NOMO-1 treated with dmso at 0.1 percent for 144 hours (cell line): ENCODE data around the gene CSNK1E.
"Not testable (repeated sequence)": the region's sequence is repeated elsewhere in the genome, so short reads cannot be mapped to it uniquely, and the experiment has no call there.

Source experiments
- DNase-seq: peaks from one replicate; lab custom pipeline; 2025; ENCODE audit not compliant: unreplicated experiment; lab: John Stamatoyannopoulos, UW

The CSNK1E gene

DNA sequence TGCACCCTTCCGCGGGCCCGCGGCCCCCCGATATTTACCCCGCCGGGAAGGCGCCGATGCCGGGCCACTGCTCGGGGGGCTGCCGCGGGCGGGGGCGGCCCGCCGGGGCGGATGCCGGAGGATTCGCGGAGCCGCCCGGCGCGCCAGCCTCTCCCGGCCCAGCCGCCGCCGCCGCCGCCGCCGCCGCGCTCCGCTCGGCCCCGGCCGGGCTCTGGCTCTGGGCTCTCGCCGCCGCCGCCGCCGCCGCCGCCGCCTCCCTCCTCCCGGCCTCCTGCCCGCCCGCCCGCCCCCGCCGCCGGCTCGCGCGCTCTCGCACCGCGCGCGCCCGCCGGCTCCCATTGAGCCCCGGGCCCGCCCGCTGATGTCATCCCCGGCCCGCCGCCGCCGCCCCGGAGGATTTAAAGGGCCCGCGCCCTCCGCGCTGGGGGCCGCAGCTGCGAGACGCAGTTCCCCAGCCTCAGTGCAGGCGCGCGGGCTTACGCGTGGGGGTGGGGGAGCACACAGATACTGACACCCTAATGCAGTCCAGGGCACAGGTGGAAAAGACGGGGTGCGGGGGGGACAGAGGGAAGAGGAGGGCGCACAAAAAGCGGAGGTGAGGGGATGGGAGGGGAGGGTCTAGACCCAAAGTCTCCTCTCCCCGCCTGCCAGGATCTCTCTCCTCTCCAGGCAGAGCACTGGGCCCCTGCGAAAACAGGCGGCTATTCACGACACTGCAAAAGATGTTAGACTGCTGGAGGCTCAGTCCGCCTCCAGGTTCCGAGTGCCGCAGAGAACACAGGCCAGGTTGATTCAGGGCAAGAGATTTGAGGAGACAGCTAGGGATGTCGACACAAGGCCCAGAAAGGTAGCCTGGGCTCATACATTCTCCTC, at the start of gene CSNK1E:
CSNK1E (minus strand) TSS at position 312 of the 873 bp plus-strand sequence. CDS start 3,276 bp downstream, outside the sequence.
- peak; percentile 39 for DNase-seq

DNA sequence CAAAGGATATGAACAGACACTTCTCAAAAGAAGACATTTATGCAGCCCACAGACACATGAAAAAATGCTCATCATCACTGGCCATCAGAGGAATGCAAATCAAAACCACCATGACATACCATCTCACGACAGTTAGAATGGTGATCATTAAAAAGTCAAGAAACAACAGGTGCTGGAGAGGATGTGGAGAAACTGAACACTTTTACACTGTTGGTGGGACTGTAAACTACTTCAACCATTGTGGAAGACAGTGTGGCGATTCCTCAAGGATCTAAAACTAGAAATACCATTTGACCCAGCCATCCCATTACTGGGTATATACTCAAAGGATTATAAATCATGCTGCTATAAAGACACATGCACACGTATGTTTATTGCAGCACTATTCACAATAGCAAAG, 48.6 kb upstream of the CSNK1E start:
- DNase-seq: not testable (repeated sequence)

DNA sequence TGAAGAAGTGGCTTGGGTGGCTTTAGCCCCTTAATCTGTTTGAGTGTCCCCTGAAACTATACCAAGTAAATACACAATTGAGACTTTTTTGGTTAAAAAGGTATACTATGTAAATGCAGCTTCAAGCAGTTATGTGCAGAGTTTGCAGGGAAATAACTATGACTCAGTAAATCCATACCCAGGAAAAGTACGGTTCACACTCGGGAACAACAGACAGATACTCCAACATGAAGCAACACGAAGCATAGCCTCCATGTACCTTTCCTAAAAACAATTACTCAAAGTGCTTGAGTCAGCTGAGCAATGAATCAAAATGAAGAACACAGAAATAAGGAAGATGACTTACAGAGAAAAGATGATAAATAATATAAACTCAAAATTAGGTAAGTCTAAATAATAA, 47.9 kb upstream of the CSNK1E start:
- DNase-seq: not testable (repeated sequence)

DNA sequence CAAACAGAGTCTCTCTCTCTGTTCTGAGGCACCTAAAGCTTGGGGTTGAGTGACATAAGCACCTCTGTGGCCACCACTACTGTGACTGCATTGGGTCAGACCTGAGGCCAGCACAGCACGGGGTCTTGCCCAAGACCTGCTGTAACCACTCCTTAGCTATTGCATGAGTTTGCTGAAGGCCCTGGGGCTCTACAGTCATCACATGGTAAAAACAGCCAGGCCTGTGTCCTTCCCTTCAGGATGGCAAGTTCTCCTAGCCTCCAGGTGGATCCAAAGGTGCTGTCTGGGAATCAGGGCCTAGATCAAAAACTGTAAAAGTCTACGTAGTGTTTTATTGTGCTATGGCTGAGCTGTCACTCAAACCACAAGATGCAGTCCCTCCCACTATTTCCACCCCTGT, 43.3 kb upstream of the CSNK1E start:
- not testable (repeated sequence) for DNase-seq

DNA sequence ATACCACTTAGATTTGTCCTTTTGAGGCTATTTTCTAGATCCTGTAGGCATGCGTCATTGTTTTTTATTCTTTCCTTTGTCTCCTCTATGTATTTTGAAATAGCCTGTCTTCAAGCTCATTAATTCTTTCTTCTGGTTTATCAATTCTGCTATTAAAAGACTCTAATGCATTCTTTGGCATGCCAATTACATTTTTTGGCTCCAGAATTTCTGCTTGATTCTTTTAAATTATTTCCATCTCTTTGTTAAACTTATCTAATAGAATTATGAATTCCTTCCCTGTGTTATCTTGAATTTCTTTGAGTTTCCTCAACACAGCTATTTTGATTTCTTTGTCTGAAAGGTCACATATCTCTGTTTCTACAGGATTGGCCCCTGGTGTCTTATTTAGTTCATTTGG, 42.6 kb upstream of the CSNK1E start:
- not testable (repeated sequence) for DNase-seq

DNA sequence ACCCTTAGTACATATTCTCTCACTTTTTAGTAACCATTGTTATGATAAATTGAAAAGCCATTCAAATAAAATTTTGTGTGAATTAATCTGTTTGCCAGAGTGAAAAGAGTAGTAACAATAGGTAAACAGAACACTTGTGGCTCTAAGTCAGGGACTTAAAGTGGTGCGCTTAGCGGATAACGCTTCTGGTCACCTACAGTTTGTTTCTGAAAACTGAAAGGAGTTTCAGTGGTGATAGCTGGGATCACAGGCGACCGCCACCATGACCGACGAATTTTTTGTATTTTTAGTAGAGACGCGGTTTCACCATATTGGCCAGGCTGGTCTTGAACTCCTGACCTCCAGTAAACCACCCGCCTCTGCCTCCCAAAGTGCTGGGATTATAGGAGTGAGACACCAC, 40.7 kb upstream of the CSNK1E start:
- not testable (repeated sequence) for DNase-seq

DNA sequence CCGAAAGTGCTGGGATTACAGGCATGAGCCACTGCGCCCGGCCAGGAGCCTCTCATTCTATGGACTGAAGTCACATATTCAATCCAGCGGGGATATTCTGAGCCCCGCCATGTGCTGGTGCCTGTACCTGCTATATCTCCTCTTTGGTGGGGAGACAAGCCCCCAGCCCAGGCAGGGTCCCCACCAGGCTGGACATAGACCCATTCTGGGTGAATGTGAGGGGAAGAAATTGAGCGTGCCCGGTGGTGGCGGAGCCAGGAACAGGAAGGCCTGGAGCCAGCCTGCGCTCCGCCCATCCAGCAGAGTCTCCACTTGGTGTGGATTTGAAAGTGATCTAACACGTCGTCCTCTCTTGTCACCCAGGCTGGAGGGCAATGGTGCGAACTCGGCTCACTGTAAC, 38.0 kb upstream of the CSNK1E start:
- DNase-seq: no peak

DNA sequence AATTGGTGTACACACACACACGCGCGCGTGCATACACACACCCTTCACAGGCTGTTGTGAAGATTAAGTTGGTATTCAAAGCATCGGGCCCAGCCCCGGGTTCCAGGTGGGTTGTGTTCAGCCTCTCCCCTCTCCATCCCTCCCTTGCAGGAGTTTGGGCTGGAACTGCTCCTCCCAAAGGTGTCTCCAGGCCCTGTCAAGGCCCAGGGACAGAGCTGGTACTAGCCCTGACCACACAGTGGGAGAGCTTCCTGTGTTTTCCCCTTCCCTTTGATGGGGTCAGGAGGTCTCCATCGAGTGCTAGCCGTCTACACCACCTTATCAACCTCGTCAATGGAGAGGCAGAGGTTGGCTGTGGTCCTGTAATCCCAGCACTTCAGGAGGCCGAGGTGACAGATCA, 36.5 kb upstream of the CSNK1E start:
- no peak for DNase-seq

DNA sequence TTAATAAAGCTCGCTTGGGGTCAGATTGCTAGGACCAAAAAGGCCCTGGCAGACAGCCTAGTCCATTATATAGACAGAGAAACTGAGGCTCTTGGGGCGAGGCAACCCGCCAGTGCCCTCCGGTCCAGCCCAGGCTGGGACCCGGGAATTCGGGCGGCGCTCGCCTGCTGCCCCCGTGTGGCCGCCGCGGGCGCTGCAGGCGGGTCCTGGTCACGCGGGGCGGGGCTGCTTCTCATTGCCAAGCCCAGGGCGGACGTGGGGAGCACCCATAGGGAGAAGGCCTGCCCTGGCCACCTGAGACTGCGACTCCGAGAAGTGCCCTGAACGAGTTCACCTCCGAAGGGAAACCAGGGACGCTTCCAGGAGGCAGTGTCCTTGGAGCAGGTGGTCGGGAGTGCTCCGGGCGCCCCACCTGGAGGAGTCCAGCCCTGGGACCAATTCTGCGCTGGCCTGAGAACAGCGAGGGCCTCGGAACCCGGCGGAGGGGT, 36.0 kb upstream of the CSNK1E start:
- peak; percentile 15 for DNase-seq

DNA sequence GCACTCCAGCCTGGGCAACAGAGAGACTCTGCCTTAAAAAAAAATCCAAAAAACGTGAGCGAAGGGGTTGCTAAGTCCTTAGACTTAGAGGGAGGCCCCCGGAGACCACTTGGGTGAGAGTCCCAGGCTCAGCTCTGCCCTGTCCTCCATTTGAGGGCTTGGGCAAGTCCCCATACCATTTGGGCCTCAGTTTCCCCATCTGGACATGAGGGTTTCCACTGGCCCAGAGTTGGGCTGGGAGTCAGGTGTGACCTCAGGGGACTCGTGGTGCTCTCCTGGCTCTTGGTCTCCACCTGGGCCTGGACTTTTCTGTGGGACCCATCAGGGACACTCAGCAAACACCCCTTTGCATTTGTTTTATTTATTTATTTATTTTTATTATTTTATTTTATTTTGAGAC, 35.2 kb upstream of the CSNK1E start:
- DNase-seq: no peak

DNA sequence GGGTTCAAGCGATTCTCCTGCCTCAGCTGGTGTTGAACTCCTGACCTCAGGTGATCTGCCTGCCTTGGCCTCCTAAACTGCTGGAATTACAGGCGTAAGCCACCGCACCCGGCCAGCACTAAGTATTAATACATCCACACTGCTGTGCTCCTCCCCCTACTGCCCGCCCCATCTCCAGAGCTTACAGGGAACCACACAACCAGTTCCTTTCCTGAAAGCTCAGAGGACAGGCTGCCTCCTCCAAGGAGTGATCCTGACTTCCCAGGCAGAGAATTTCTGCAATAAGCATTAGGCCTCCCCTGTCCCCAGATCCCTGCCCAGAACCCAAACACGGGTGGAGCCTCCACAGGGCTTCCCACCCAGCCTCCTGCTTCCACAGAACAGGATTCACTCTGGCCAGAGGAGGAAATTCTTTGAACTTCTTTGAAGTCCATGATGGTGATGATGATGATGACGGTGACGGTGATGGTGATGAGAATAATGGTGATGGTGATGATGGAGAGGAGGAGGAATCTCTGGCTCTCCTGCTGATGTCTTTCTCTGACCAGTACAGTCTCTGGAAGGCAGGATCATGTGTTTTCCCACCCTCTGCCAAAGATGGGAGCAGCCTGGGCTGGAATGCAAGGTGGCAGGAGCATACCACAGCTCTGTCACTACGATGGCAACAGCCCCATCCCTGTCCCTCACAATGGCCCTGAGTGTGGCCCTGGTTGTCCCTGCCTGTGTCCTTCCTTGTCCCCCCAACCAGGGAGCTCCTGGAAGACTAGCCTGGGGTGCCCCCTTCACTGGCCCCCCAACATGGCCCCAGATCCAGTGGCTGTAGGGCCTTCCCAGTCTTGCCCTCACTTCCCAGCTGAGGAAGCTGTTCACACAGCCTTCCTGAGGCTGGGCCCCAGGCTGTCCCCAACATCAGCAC, 33.5 kb upstream of the CSNK1E start:
- DNase-seq: no peak

DNA sequence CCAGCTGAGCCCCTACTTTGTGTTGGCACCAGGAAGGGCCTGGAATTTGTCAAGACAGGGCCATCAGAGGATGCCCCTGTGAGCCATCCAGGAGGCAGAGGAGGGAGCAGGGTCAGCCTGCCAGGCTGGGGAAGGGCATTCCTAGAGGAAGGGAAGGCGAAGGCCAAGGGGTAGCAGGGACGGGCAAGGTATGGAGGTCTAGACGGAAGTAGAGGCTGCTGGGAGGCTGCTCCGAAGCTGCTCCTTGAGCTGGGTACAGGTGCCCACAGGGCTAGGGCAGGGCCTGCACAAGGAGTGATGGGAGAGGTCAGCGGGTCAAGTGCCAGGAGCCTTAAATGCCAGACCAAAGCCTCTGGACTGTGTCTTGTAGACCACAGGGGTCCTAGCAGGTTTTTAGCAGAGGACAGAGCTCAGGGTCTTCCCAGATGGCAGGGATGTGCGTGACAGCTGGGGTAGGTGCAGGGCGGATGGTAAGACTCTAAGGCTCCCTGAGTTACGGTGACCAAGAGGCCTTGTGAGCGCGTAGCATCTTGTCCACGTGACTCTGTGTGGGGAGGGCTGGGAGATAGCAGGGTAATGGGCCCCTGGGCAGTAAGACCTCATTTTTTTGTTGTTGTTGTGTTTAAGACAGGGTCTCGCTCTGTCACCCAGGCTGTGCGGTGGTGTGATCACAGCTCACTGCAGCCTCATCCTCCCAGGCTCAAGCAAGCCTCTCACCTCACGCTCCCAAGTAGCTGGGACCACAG, 31.7 kb upstream of the CSNK1E start:
- DNase-seq: no peak

DNA sequence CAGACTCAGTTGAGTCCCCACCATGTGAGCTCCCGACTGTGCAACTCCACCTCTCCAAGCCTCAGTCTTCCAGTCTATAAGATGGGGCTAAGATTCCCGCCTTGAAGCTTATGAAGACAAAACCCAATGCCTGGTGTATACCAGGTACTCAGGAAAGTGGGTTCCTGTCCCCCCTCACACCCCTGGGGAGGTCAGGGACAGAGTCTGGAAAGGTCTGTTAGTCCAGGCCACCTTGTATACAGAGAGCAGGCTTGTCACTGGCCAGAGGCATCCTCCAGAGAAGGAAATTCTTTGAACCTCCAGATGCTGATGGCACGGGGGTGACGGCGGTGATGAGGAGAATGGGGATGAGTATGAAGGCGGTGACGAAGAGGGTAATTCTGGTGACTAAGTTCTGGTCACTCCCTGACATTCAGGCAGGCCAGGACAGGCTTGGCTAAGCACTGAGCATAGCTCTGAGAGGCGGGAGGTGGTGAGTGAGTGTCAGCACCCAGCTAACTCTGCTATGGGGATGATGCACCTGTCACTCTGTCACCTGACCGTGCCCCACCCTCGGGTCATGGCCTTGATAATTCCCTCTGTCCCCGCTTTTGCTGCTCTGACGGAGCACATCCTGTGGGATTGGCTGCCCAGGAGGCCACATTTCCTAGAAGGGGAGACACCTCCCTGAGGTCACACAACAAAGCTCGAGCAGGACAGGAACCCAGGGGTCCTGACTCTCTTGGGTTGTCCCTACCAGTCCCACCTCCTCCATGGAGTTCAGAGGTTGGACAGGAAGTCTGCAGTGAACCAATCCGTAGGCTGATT, 30.9 kb upstream of the CSNK1E start:
- DNase-seq: no peak

DNA sequence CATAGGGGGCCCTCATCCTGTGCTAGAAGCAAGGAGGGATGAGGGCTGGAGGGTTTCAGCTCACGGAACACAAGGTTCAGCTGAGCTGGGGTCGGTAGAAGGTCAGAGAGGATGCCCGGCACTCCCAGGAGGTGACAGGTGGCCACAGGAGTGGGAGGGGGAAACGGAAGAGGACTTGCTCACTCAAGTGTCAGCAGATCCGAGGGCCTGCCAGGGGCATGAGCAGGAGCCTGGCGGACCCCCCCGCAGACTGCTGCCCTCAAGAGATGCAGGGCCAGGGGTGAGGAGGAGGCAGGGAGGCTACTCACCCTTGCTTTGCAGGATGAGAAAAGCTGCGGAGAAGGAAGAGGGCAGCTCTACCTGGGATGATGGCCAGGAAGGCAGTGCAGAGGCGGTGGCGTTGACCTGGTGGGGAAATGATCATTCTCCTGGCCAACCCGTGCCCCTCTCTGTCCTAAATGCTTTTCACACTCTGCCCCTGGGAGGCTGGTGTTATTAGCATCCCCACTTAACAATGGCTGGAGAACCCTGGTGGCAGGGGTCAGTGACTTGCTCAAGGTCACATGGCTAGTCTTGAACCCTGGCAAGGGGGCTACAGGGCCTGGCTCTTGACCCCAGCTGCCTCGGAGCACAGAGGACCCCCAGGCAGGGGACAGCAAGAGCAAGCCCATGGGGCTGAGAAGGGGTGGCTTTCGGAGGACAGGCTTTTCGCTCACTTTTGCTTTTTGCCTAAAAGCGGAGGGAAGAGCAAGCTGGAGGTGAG, 30.1 kb upstream of the CSNK1E start:
- no peak for DNase-seq

DNA sequence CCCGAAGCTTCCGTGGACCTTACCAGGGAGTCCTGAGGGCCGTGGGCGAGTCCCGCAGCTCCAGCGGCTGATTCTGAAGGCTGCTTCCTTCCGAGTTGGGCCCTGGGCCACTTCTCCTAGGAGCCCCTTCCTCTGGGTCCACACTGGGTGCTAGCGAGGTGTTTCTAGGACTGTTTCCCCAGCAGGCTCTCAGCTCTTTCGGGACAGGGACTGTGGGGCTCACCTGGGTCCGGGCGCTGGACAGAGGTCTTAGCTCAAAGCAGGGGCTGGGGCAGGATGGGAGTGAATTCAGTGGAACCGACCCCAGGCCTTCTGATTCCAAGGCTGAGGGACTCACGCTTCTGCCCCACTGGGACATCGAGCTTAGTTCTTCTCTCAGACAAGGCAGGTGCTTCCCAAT, 29.3 kb upstream of the CSNK1E start:
- DNase-seq: no peak

DNA sequence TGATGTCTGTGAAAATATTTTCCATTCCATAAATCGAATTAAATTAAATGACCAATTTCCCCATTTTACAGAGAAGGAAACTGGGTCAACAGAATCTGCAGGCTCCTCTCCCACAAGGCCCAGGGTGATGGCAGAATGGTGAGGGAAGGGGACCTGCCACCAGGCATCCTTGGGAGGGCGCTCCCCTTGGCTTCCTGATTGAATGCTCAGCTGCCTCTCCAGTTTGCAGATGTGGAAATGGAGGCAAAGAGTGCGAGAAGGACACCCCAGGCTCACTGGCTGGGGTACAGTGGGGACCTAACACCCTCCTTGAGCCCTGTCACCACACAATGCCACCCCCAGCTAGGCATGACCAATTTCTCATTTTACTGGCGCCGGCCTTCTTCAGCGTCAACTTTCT, 28.5 kb upstream of the CSNK1E start:
- DNase-seq: no peak

DNA sequence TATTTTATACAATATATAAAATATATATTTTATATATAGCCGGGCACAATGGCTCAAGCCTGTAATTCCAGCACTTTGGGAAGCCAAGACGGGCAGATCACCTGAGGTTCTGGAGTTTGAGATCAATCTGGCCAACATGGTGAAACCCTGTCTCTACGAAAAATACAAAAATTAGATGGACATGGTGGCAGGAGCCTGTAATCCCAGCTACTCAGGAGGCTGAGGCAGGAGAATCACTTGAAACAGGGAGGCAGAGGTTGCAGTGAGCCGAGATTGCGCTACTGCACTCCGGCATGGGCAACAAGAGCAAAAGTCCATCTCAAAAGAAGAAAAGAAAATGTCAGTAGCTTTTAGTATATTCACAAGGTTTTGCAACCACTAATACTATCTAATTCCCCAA, 22.7 kb upstream of the CSNK1E start:
- DNase-seq: not testable (repeated sequence)

DNA sequence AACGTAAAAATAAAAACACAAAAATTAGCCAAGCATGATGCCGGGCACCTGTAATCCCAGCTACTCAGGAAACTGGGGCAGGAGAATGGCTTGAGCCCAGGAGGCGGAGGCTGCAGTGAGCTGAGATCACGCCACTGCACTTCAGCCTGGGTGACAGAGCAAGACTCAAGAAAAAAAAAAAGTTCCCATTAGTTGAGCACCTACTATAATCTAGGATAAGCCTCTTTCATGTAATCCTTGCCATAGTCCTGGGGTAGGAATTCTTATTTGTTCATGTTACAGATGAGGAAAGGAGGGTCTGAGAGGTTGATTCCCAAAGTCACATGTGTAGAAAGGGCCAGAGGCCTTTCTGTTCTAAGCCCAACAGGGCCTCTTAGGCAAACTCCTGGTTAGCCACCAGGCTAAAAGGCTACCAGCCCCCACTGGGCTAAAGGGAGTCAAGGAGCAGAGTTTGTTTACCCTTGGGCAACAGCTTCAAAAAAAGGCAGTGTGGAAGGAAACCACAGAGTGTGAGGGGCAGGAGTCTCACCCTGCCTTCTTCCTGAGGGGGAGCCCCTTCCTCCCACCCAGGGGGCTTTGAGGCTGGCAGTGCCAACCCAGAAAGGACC, 21.6 kb upstream of the CSNK1E start:
- no peak for DNase-seq

DNA sequence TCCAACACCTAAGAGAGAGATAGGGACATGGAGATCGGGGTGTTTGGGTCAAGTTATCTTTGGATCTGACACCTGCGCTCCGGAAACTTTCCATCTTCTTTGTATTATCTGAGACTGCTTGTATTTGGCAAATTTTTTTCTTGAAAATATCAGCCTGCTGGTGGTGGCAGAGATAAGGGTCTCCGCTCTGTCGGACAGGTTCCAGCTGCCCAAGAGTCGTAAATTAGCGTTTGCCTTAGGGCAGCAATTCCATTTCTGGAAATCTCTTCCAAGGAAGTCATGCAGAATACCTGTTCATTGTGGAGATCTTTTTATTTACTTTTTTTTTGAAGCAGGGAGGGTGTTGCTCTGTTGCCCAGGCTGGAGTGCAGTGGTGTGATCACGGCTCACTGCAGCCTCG, 19.5 kb upstream of the CSNK1E start:
- DNase-seq: no peak
